CD4-positive, alpha-beta T cell (primary cell): Measurements from ENCODE around the gene CPSF4L. TPM values are rescaled to one million over a fixed set of nuclear protein-coding genes. Genes with fewer than 3 reads are reported as not detected.
"Not testable (repeated sequence)": the region's sequence is repeated elsewhere in the genome, so short reads cannot be mapped to it uniquely, and the experiment has no call there.

Experiments used
- ATAC-seq: fragments of 200-7000 bp; cut with Tn5 transposase; one replicate; pipeline ENCODE4 v1.10.0; 2022; ENCODE audit warnings: mild to moderate bottlenecking; ENCODE audit not compliant: poor library complexity
- CTCF ChIA-PET: fragments of 350-600 bp; sonication (Branson Sonifier 250); formaldehyde crosslinking; loops from one replicate; lab custom pipeline; 2021; ENCODE audit warnings: antibody characterized with exemption, inconsistent platforms; lab: Charles Lee
- POLR2A ChIA-PET: fragments of 350-600 bp; sonication (Branson Sonifier 250); formaldehyde crosslinking; loops from one replicate; lab custom pipeline; 2021; ENCODE audit warnings: antibody characterized with exemption, inconsistent platforms; lab: Charles Lee
- DNase-seq, 14 experiments: peaks; one replicate each; pipeline ENCODE4 v3.0.0-alpha.2; 2013 to 2020; ENCODE audit warnings: mixed read lengths in 2 of 14
- H3K27ac ChIP-seq, 2 donors: one replicate each; pipeline versions ENCODE4 v1.5.1 to v1.7.0; 2013; ENCODE audit warnings: low read length in 2 of 2, low read depth in 1 of 2, mild to moderate bottlenecking in 1 of 2
- H3K27me3 ChIP-seq, 2 experiments: 1 replicate in 1 of 2; 2 replicates in 1 of 2; pipeline versions ENCODE4 v1.6.1 to v1.7.0; 2013; ENCODE audit warnings: low read length in 2 of 2, control low read depth in 1 of 2, mild to moderate bottlenecking in 1 of 2, moderate library complexity in 1 of 2; ENCODE audit not compliant: insufficient read depth in 2 of 2, control insufficient read depth in 1 of 2
- H3K36me3 ChIP-seq: one replicate; pipeline ENCODE4 v1.6.1; 2013; ENCODE audit warnings: low read length, control low read depth; ENCODE audit not compliant: insufficient read depth
- H3K4me1 ChIP-seq: one replicate; pipeline ENCODE4 v1.6.1; 2013; ENCODE audit warnings: low read length, control low read depth; ENCODE audit not compliant: insufficient read depth
- H3K4me3 ChIP-seq: one replicate; pipeline ENCODE4 v1.5.1; 2013; ENCODE audit warnings: mild to moderate bottlenecking, low read length, moderate library complexity
- H3K9me3 ChIP-seq, 2 experiments: 1 replicate in 1 of 2; 2 replicates in 1 of 2; pipeline versions ENCODE4 v1.6.1 to v1.7.0; 2013; ENCODE audit warnings: low read length in 2 of 2, mild to moderate bottlenecking in 2 of 2, control low read depth in 1 of 2, moderate library complexity in 1 of 2; ENCODE audit not compliant: control insufficient read depth in 1 of 2, insufficient read depth in 1 of 2
- H3K27ac Mint-ChIP-seq: one replicate; pipeline ENCODE4 v1.8.0; 2020; ENCODE audit warnings: mixed read lengths
- H3K27me3 Mint-ChIP-seq: one replicate; pipeline ENCODE4 v1.8.0; 2021; ENCODE audit warnings: mixed read lengths
- H3K36me3 Mint-ChIP-seq: one replicate; pipeline ENCODE4 v1.8.0; 2021; ENCODE audit warnings: low read depth, mixed read lengths
- H3K4me1 Mint-ChIP-seq: one replicate; pipeline ENCODE4 v1.8.0; 2021; ENCODE audit warnings: low read depth, mixed read lengths
- H3K4me3 Mint-ChIP-seq: one replicate; pipeline ENCODE4 v1.8.0; 2020; ENCODE audit warnings: mild to moderate bottlenecking, mixed read lengths
- H3K9me3 Mint-ChIP-seq: one replicate; pipeline ENCODE4 v1.8.0; 2020; ENCODE audit warnings: mixed read lengths
- intact Hi-C, 2 experiments: fragments of 100-400 bp; cut with DNase I in 1 of 2; cut with micrococcal nuclease in 1 of 2; formaldehyde crosslinking; loops; one replicate each; pipeline versions ENCODE4 v1.15.1 to v1.9.0; 2023 to 2025; cut with DNase I, micrococcal nuclease
- total RNA-seq, 174 experiments: library from RNA in 2 of 174; stranded (reverse) in 2 of 174; gene quantifications; one replicate each; pipeline ENCODE4 v1.2.3 and lab custom pipeline; 2021 to 2026
- TF ChIP-seq, protein P1 (sequence below): fragments of 200-600 bp; IDR thresholded peaks from one replicate; pipeline ENCODE4 v1.8.0; 2022; ENCODE audit warnings: antibody characterized with exemption, mild to moderate bottlenecking

CPSF4L gene
- total RNA-seq, 2 experiments from 2014 or later = not detected

DNA sequence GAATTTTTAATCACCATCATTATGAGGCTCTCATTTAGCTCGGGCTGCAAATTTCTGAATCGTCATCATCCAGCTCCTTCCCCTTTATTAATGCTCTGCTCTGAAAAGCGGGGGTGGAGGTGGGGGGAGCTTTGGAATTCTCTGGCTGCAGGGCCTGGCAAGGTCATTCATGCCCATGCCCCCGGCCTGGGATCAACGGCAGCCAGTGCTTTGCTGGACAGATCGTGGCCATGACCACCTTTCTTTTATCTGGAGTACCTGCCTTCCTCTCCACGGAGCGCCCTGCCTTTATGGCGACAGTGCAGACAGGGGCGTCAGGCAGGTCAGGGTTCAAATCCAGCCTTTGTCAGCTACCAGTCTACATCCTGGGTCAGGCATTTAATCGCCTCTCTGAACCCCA, 5.1 kb upstream of the CPSF4L start:
- TF ChIP-seq, protein P1, sequence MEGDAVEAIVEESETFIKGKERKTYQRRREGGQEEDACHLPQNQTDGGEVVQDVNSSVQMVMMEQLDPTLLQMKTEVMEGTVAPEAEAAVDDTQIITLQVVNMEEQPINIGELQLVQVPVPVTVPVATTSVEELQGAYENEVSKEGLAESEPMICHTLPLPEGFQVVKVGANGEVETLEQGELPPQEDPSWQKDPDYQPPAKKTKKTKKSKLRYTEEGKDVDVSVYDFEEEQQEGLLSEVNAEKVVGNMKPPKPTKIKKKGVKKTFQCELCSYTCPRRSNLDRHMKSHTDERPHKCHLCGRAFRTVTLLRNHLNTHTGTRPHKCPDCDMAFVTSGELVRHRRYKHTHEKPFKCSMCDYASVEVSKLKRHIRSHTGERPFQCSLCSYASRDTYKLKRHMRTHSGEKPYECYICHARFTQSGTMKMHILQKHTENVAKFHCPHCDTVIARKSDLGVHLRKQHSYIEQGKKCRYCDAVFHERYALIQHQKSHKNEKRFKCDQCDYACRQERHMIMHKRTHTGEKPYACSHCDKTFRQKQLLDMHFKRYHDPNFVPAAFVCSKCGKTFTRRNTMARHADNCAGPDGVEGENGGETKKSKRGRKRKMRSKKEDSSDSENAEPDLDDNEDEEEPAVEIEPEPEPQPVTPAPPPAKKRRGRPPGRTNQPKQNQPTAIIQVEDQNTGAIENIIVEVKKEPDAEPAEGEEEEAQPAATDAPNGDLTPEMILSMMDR = no peak

DNA sequence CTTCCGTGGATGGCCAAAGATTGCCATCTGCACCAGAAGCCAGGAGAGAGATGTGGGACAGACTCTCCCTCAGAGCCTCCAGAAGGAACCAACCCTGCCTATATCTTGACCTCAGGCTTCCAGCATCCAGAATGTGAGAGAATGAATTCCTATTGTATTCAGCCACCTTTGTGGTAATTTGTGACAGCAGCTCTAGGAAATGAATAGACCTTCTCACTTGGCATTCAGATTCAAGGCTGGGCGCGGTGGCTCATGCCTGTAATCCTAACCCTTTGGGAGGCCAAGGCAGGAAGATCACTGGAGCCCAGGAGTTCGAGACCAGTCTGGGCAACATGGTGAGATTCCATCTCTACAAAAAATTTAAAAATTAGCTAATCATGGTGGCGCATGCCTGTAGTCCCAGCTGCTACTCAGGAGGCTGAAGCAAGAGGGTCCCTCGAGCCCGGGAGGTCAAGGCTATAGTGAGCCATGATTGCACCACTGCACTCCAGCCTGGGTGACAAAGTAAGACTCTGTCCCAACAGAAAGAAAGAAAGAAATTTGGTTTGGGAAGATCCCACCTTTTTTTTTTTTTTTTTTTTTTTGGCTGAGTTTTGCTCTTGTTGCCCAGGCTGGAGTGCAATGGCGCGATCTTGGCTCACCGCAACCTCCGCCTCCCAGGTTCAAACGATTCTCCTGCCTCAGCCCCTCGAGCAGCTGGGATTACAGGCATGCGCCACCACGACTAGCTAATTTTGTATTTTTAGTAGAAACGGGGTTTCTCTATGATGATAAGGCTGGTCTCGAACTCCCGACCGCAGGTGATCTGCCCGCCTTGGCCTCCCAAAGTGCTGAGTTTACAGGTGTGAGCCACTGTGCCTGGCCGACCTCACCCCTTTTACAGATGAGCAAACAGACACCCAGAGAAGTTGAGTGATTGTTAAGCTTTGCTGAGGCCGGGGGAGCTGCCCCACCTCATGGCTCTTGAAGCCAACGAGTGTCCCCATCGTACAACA, 4.3 kb upstream of the CPSF4L start:
- Histone ChIP-seq H3K4me1 (no peaks in the 10 kb centered on the region), H3K36me3 (no peaks in the 10 kb centered on the region), H3K9me3 (no peaks in the 10 kb centered on the region), H3K27ac (no peak overlapping the region), H3K27me3 (no peaks in the 10 kb centered on the region), H3K4me3 (no peak overlapping the region)
- ChIA-PET POLR2A (interaction anchor here (0.6 kb wide), 1 partner anchor 206 kb away, joined by 3 read pairs; no protein-coding TSS in a partner anchor), CTCF (no interaction called here)
- ATAC-seq = no peak
- H3K9me3 Mint-ChIP-seq = no peaks in the 10 kb centered on the region
- H3K4me1 Mint-ChIP-seq = no peaks in the 10 kb centered on the region
- TF ChIP-seq, protein P1 = no peak
- H3K36me3 Mint-ChIP-seq = no peaks in the 10 kb centered on the region
- intact Hi-C loops = no loop called here
- DNase-seq = no peak
- H3K4me3 Mint-ChIP-seq = no peak overlapping the region
- no peak overlapping the region for H3K27ac Mint-ChIP-seq
- H3K27me3 Mint-ChIP-seq = no peaks in the 10 kb centered on the region

More for the DNA sequence above, 5.1 kb upstream of the CPSF4L start:
- H3K27me3 ChIP-seq = no peaks in the 10 kb centered on the region
- intact Hi-C loops = no loop called here
- Mint-ChIP-seq H3K9me3 (no peaks in the 10 kb centered on the region), H3K27ac (no peak overlapping the region), H3K4me1 (no peaks in the 10 kb centered on the region), H3K36me3 (no peaks in the 10 kb centered on the region), H3K4me3 (no peak overlapping the region), H3K27me3 (no peaks in the 10 kb centered on the region)
- no peak overlapping the region for H3K27ac ChIP-seq
- DNase-seq (no peak), ATAC-seq (no peak)
- ChIA-PET POLR2A (interaction anchor here (0.6 kb wide), 1 partner anchor 205 kb away, joined by 3 read pairs; no protein-coding TSS in a partner anchor), CTCF (no interaction called here)
- no peaks in the 10 kb centered on the region for H3K36me3 ChIP-seq
- H3K4me1 ChIP-seq = no peaks in the 10 kb centered on the region
- H3K4me3 ChIP-seq = no peak overlapping the region
- no peaks in the 10 kb centered on the region for H3K9me3 ChIP-seq

DNA sequence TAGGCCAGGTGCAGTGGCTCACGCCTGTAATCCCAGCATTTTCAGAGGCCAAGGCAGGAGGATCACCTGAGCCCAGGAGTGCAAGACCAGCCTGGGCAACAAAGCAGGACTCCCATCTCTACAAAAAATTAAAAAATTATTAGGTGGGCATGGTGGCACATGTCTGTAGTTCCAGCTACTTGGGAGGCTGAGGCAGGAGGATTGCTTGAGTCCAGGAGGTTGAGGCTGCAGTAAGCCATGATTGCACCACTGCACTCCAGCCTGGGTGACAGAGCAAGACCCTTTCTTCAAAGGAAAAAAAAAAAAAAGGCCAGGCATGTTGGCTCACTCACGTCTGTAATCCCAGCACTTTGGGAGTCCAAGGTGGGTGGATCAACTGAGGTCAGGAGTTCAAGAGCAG, 2.8 kb upstream of the CPSF4L start:
- H3K4me3 ChIP-seq, POLR2A ChIA-PET, H3K4me1 ChIP-seq, H3K27ac ChIP-seq, H3K36me3 ChIP-seq, H3K9me3 Mint-ChIP-seq, DNase-seq, H3K27me3 Mint-ChIP-seq, H3K27me3 ChIP-seq, ATAC-seq, H3K4me1 Mint-ChIP-seq, CTCF ChIA-PET, H3K4me3 Mint-ChIP-seq, H3K27ac Mint-ChIP-seq, H3K36me3 Mint-ChIP-seq, H3K9me3 ChIP-seq, intact Hi-C loops: not testable (repeated sequence)
